GM12878 (cell line): ENCODE data around the gene CARMIL3. TPM values are rescaled to one million over a fixed set of nuclear protein-coding genes. Genes with fewer than 3 reads are reported as not detected.
"Not testable (repeated sequence)": the region's sequence is repeated elsewhere in the genome, so short reads cannot be mapped to it uniquely, and the experiment has no call there.

Source experiments
- ATAC-seq: fragments of 200-7000 bp; cut with Tn5 transposase; 3 replicates; pipeline ENCODE4 v1.9.1; 2020; ENCODE audit warnings: mild to moderate bottlenecking, moderate library complexity
- BruUV-seq: library from RNA; stranded (reverse); fragments of 400-500 nt; replicated peaks from 2 replicates; lab custom pipeline; 2021; lab: Mats Ljungman, UMichigan
- CTCF ChIA-PET: fragments of 300-600 bp; sonication (Branson Sonifier 250); formaldehyde crosslinking; extraction: SDS; loops from one replicate; lab custom pipeline; 2021; ENCODE audit warnings: inconsistent platforms; lab: Yijun Ruan, JAX
- POLR2A ChIA-PET: fragments of 350-600 bp; formaldehyde crosslinking; extraction: SDS; loops from one replicate; lab custom pipeline; 2021; ENCODE audit warnings: inconsistent platforms; lab: Charles Lee
- RAD21 ChIA-PET: fragments of 300-600 bp; sonication (Branson Sonifier 250); formaldehyde crosslinking; loops from one replicate; lab custom pipeline; 2023; ENCODE audit warnings: antibody characterized with exemption; ENCODE audit not compliant: unreplicated experiment; lab: Charles Lee
- SMC1A ChIA-PET: fragments of 300-600 bp; sonication (Branson Sonifier 250); formaldehyde crosslinking; loops from one replicate; lab custom pipeline; 2023; ENCODE audit not compliant: unreplicated experiment, uncharacterized antibody; lab: Charles Lee
- DNase-seq: peaks from one replicate; pipeline ENCODE4 v3.0.0-alpha.2; 2011; ENCODE audit warnings: low read depth, low spot score
- FAIRE-seq: peaks from 3 replicates; lab custom pipeline; 2011; peaks lifted over from hg19 to GRCh38; lab: Jason Lieb, UNC
- H2AFZ ChIP-seq: 2 replicates; pipeline ENCODE4 v1.6.0; 2011; ENCODE audit warnings: low read depth, low read length, control low read depth; ENCODE audit not compliant: control insufficient read depth
- H3K27ac ChIP-seq: 2 replicates; pipeline ENCODE4 v1.5.1; 2011; ENCODE audit warnings: control low read depth; ENCODE audit not compliant: control insufficient read depth, insufficient read depth
- H3K27me3 ChIP-seq, 2 experiments: replicated peaks in 1 of 2; 2 replicates each; pipeline versions ENCODE4 v1.6.0 to v1.6.1; 2011; ENCODE audit warnings: low read length in 1 of 2; ENCODE audit not compliant: control insufficient read depth in 2 of 2, insufficient read depth in 2 of 2
- H3K36me3 ChIP-seq, 2 experiments: 2 replicates each; pipeline ENCODE4 v1.5.1; 2011; ENCODE audit warnings: low read length in 1 of 2; ENCODE audit not compliant: control insufficient read depth in 2 of 2, insufficient read depth in 2 of 2
- H3K4me1 ChIP-seq: 2 replicates; pipeline ENCODE4 v1.6.1; 2011; ENCODE audit warnings: mild to moderate bottlenecking, low read length, moderate library complexity, mixed read lengths; ENCODE audit not compliant: control insufficient read depth, insufficient read depth
- H3K4me2 ChIP-seq: 2 replicates; pipeline ENCODE4 v1.6.0; 2011; ENCODE audit warnings: control low read depth; ENCODE audit not compliant: control insufficient read depth, insufficient read depth
- H3K4me3 ChIP-seq: fragments of 200-600 bp; sonication (generic); 2 replicates; pipeline ENCODE4 v1.5.1; 2016
- H3K79me2 ChIP-seq: 2 replicates; pipeline ENCODE4 v1.6.0; 2011; ENCODE audit warnings: low read length; ENCODE audit not compliant: control insufficient read depth, insufficient read depth
- H3K9ac ChIP-seq: 2 replicates; pipeline ENCODE4 v1.8.0; 2011; ENCODE audit warnings: low read length, control low read depth, mixed read lengths; ENCODE audit not compliant: control insufficient read depth, insufficient read depth
- H3K9me3 ChIP-seq: replicated peaks from 3 replicates; pipeline ENCODE4 v1.5.1; 2011; ENCODE audit warnings: mild to moderate bottlenecking, low read length; ENCODE audit not compliant: control insufficient read depth, insufficient read depth
- H4K20me1 ChIP-seq: 2 replicates; pipeline ENCODE4 v1.6.0; 2011; ENCODE audit not compliant: control insufficient read depth, insufficient read depth
- WGBS: methylation state at CpG from one replicate; pipeline ENCODE4 v1.1.6; 2016; ENCODE audit warnings: low lambda C conversion rate; ENCODE audit not compliant: insufficient replicate concordance, insufficient coverage; ENCODE audit errors: missing lambda C conversion rate; 5-methylcytosine and 5-hydroxymethylcytosine counted together
- in situ Hi-C: fragments of 300-500 bp; cut with MboI; formaldehyde crosslinking; loops from 9 replicates; pipeline ENCODE4 v1.14.3; 2018; ENCODE audit warnings: mixed read lengths
- intact Hi-C: fragments of 100-400 bp; cut with micrococcal nuclease; formaldehyde crosslinking; loops from one replicate; pipeline ENCODE4 v1.14.2; 2022; ENCODE audit not compliant: unreplicated experiment
- polyA plus RNA-seq, 11 experiments: library from polyadenylated mRNA; depleted of rRNA in 4 of 11; unstranded in 6 of 11; stranded (reverse) in 5 of 11; fragments of >200 nt; fragmentation: Nextera tagmentation in 4 of 11; fragmentation: Illumina TruSeq in 1 of 11; extraction: Ambion mirVana in 4 of 11; extraction: Trizol in 1 of 11; gene quantifications; 1 replicate in 1 of 11; 2 replicates in 10 of 11; pipeline versions ENCODE4 v1.2.1 to v1.2.3, GENCODE V29; 2011 to 2016; ENCODE audit warnings: inconsistent platforms in 2 of 11, missing spikeins in 2 of 11, low read depth in 1 of 11
- total RNA-seq, 4 experiments: library from RNA; depleted of rRNA in 3 of 4; stranded (reverse); fragments of >200 nt in 3 of 4; fragmentation: Illumina TruSeq in 1 of 4; extraction: Trizol in 1 of 4; gene quantifications; 2 replicates each; pipeline versions ENCODE4 v1.2.1 to v1.2.3, GENCODE V29; 2013 to 2021

Gene CARMIL3
- total and polyA plus RNA-seq, 10 of the 15 experiments (the other 5 are each of a cell fraction or from before 2014, with no cell fraction given): 0.09 to 0.32 (median 0.25) TPM; not detected in 3

GRCh38 chr14:24024939-24025418, 26.8 kb upstream of the CARMIL3 start:
- H3K27me3 ChIP-seq, H3K4me3 ChIP-seq, POLR2A ChIA-PET, H2AFZ ChIP-seq, H4K20me1 ChIP-seq, H3K36me3 ChIP-seq, H3K9me3 ChIP-seq, ATAC-seq, BruUV-seq, DNase-seq, H3K4me2 ChIP-seq, FAIRE-seq, H3K9ac ChIP-seq, CTCF ChIA-PET, SMC1A ChIA-PET, H3K4me1 ChIP-seq, H3K79me2 ChIP-seq, H3K27ac ChIP-seq, RAD21 ChIA-PET, in situ Hi-C loops: not testable (repeated sequence)
- WGBS: 84% methylated on average over 3 of the region's 3 CpGs
- intact Hi-C loops: loop anchor here (10.0 kb wide), 1 partner anchor 440 kb away; no protein-coding TSS in a partner anchor

GRCh38 chr14:24029687-24030086, 22.1 kb upstream of the CARMIL3 start:
- H3K4me3 ChIP-seq, CTCF ChIA-PET, H2AFZ ChIP-seq, RAD21 ChIA-PET, H3K79me2 ChIP-seq, H3K4me1 ChIP-seq, BruUV-seq, H3K9ac ChIP-seq, FAIRE-seq, ATAC-seq, SMC1A ChIA-PET, H4K20me1 ChIP-seq, H3K36me3 ChIP-seq, H3K27ac ChIP-seq, POLR2A ChIA-PET, DNase-seq, H3K9me3 ChIP-seq, H3K27me3 ChIP-seq, H3K4me2 ChIP-seq: not testable (repeated sequence)
- intact Hi-C loops: loop anchor here (10.0 kb wide), 1 partner anchor 445 kb away; no protein-coding TSS in a partner anchor
- WGBS: 100% methylated on average over 2 of the region's 3 CpGs
- in situ Hi-C loops: loop anchor here (10.0 kb wide), 1 partner anchor 55 kb away; no protein-coding TSS in a partner anchor

- in situ Hi-C loops: loop anchor here (10.0 kb wide), 1 partner anchor 57 kb away; no protein-coding TSS in a partner anchor
- H3K79me2 ChIP-seq, H2AFZ ChIP-seq, intact Hi-C loops, ATAC-seq, H3K9me3 ChIP-seq, H3K9ac ChIP-seq, H3K36me3 ChIP-seq, H3K4me2 ChIP-seq, SMC1A ChIA-PET, POLR2A ChIA-PET, BruUV-seq, FAIRE-seq, DNase-seq, H3K27me3 ChIP-seq, H3K4me1 ChIP-seq, H3K4me3 ChIP-seq, H4K20me1 ChIP-seq, H3K27ac ChIP-seq: not testable (repeated sequence)
- ChIA-PET CTCF (interaction anchor here (0.7 kb wide), 1 partner anchor 387 kb away, joined by 3 read pairs; no protein-coding TSS in a partner anchor), RAD21 (interaction anchor here (0.6 kb wide), 1 partner anchor 1082 kb away, joined by 3 read pairs; no protein-coding TSS in a partner anchor)
- 30% methylated on average over 2 of the region's 2 CpGs for WGBS
Observed at GRCh38 chr14:24031331-24031730, 20.5 kb upstream of the CARMIL3 start.
